ENCODE results near the gene PIK3C2A. TPM values are rescaled to one million over a fixed set of nuclear protein-coding genes. Genes with fewer than 3 reads are reported as not detected.
"Not testable (repeated sequence)": the region's sequence is repeated elsewhere in the genome, so short reads cannot be mapped to it uniquely, and the experiment has no call there.

Gene PIK3C2A
- total RNA-seq, 1 donor from 2014 or later = 104 TPM

DNA sequence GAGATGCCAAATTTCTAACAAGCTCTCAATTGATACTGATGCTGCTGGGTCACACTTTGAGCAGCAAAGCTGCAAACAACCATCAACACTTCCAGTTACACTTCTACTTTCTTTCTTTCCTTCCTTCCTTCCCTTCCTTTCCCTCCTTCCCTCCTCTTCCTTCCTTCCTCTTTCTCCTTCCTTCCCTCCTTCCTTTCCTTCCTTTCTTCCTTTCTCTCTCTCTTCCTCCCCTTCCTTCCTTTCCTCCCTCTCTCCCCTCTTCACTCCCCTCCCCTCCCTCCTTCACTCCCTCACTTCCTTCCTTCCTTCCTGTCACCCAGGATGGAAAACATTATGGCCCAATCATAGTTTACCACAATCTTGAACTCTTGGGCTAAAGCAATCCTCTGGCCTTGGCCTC, 33.0 kb upstream of the PIK3C2A start:
- Mint-ChIP-seq H3K36me3 (no peaks in the 10 kb centered on the region), H3K27ac (no peak overlapping the region), H3K4me1 (peaks cover 2% of the 10 kb centered on the region), H3K9me3 (no peaks in the 10 kb centered on the region), H3K27me3 (ENCODE audit: insufficient read depth, low read depth) (no peaks in the 10 kb centered on the region), H3K4me3 (no peak overlapping the region)
- Histone ChIP-seq H3K4me1 (no peaks in the 10 kb centered on the region), H3K27ac (no peak overlapping the region), H2AFZ (replicated peaks) (no peak overlapping the region), H3K9ac (no peak overlapping the region), H3K27me3 (no peaks in the 10 kb centered on the region), H3K79me2 (ENCODE audit: low read depth) (no peaks in the 10 kb centered on the region), H3K4me2 (no peak overlapping the region), H3F3A (ENCODE audit: low read depth) (no peaks in the 10 kb centered on the region), H3K4me3 (no peak overlapping the region), H4K20me1 (ENCODE audit: low read depth) (no peaks in the 10 kb centered on the region), H3K36me3 (no peaks in the 10 kb centered on the region), H3K9me3 (ENCODE audit: low read depth) (no peaks in the 10 kb centered on the region)
- DNase-seq (ENCODE audit: low spot score) = no peak
- TF ChIP-seq EZH2phosphoT487 (IDR thresholded peaks at IDR 0.05) (no peak), EZH2 (IDR thresholded peaks at IDR 0.05) (no peak), CTCF (IDR thresholded peaks at IDR 0.05) (no peak)

- not testable (repeated sequence) for H4K20me1 ChIP-seq (ENCODE audit: low read depth); H3K9me3 ChIP-seq (ENCODE audit: low read depth); H3K4me1 Mint-ChIP-seq; H3K36me3 ChIP-seq; H3K4me3 Mint-ChIP-seq; H3K27me3 Mint-ChIP-seq (ENCODE audit: insufficient read depth, low read depth); DNase-seq (ENCODE audit: low spot score); H2AFZ ChIP-seq (replicated peaks); H3K79me2 ChIP-seq (ENCODE audit: low read depth); H3K27ac ChIP-seq; H3K9me3 Mint-ChIP-seq; H3K4me2 ChIP-seq; H3K27ac Mint-ChIP-seq; H3K36me3 Mint-ChIP-seq; H3K4me1 ChIP-seq; H3F3A ChIP-seq (ENCODE audit: low read depth); H3K9ac ChIP-seq; H3K27me3 ChIP-seq; H3K4me3 ChIP-seq
Measured at GRCh38 chr11:17239927-17240326, 32.1 kb upstream of the PIK3C2A start.

DNA sequence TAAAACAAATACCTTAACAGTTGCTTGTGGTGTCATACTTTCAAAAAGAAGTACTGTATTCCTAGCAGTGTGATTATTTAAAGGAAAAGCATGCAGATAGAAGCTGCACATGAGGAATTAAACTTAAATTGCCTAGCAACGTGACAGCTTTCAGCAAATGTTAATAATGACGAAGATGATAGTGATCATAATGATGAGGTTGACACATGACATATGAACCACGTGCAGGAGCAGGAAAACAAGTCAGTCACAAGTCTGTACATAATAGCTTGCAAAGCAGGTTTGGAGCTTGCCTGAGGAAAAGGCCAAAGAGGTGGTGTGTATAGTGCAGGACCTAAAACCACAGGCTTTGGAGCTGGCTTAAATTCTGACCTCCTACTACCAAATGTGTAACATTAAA, 30.6 kb upstream of the PIK3C2A start:
- no peaks in the 10 kb centered on the region for H3K36me3 ChIP-seq
- no peaks in the 10 kb centered on the region for H3K9me3 ChIP-seq (ENCODE audit: low read depth)
- no peaks in the 10 kb centered on the region for H3K27me3 ChIP-seq
- H3F3A ChIP-seq (ENCODE audit: low read depth) = no peaks in the 10 kb centered on the region
- no peaks in the 10 kb centered on the region for H3K36me3 Mint-ChIP-seq
- no peaks in the 10 kb centered on the region for H3K27me3 Mint-ChIP-seq (ENCODE audit: insufficient read depth, low read depth)
- TF ChIP-seq EZH2 (IDR thresholded peaks at IDR 0.05) = no peak
- TF ChIP-seq CTCF (IDR thresholded peaks at IDR 0.05) = no peak
- no peak for TF ChIP-seq EZH2phosphoT487 (IDR thresholded peaks at IDR 0.05)
- no peak overlapping the region for H3K4me3 Mint-ChIP-seq
- no peaks in the 10 kb centered on the region for H4K20me1 ChIP-seq (ENCODE audit: low read depth)
- H3K4me3 ChIP-seq = no peak overlapping the region
- no peak overlapping the region for H2AFZ ChIP-seq (replicated peaks)
- no peak overlapping the region for H3K27ac ChIP-seq
- H3K9ac ChIP-seq = no peak overlapping the region
- no peak overlapping the region for H3K27ac Mint-ChIP-seq
- H3K4me1 Mint-ChIP-seq = peaks cover 2% of the 10 kb centered on the region
- no peak for DNase-seq (ENCODE audit: low spot score)
- no peaks in the 10 kb centered on the region for H3K79me2 ChIP-seq (ENCODE audit: low read depth)
- no peaks in the 10 kb centered on the region for H3K9me3 Mint-ChIP-seq
- H3K4me1 ChIP-seq = no peaks in the 10 kb centered on the region
- H3K4me2 ChIP-seq = no peak overlapping the region

DNA sequence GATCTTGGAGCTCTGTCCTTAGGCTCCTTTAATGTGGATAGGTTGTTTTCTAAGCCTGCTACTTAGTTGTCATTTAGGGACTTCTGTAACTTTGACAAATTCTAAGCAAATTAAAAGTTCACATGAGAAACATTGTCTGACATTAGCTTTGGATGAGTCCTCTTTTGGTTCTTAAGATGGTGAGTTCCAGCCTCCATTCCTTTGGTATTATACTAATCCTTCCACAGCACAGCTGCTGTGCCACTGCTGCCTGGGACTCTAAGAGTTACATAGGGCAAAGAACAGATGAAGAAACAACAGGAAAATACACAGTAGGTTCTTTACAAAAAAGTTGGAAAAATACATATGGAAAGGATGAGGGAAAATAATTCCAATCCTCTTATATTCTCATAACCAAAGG, 25.3 kb upstream of the PIK3C2A start:
- no peaks in the 10 kb centered on the region for H3K36me3 ChIP-seq
- no peaks in the 10 kb centered on the region for H3K27me3 ChIP-seq
- no peaks in the 10 kb centered on the region for H3K4me1 Mint-ChIP-seq
- no peak for DNase-seq (ENCODE audit: low spot score)
- H3K4me3 Mint-ChIP-seq = no peak overlapping the region
- no peak overlapping the region for H3K27ac Mint-ChIP-seq
- no peaks in the 10 kb centered on the region for H3F3A ChIP-seq (ENCODE audit: low read depth)
- no peaks in the 10 kb centered on the region for H3K4me1 ChIP-seq
- H3K9ac ChIP-seq = no peak overlapping the region
- H3K9me3 Mint-ChIP-seq = no peaks in the 10 kb centered on the region
- no peak overlapping the region for H3K27ac ChIP-seq
- no peak overlapping the region for H3K4me2 ChIP-seq
- H3K9me3 ChIP-seq (ENCODE audit: low read depth) = no peaks in the 10 kb centered on the region
- H3K79me2 ChIP-seq (ENCODE audit: low read depth) = no peaks in the 10 kb centered on the region
- H3K27me3 Mint-ChIP-seq (ENCODE audit: insufficient read depth, low read depth) = no peaks in the 10 kb centered on the region
- no peak overlapping the region for H3K4me3 ChIP-seq
- TF ChIP-seq EZH2 (IDR thresholded peaks at IDR 0.05) (no peak), EZH2phosphoT487 (IDR thresholded peaks at IDR 0.05) (no peak), CTCF (IDR thresholded peaks at IDR 0.05) (no peak)
- no peak overlapping the region for H2AFZ ChIP-seq (replicated peaks)
- H4K20me1 ChIP-seq (ENCODE audit: low read depth) = no peaks in the 10 kb centered on the region
- no peaks in the 10 kb centered on the region for H3K36me3 Mint-ChIP-seq

Data from neural progenitor cell (in vitro differentiated cells).